HepG2 (cell line): Measurements from ENCODE around the gene LTB4R. TPM values are rescaled to one million over a fixed set of nuclear protein-coding genes. Genes with fewer than 3 reads are reported as not detected.

Experiments used
- BCL3 ChIP-seq: sonication (generic); formaldehyde crosslinking; IDR thresholded peaks from 2 replicates; pipeline ENCODE4 v1.5.1; 2020; ENCODE audit warnings: mild to moderate bottlenecking, missing genetic modification reagents, moderate library complexity
- CREB3 ChIP-seq: sonication (generic); formaldehyde crosslinking; IDR thresholded peaks from 2 replicates; pipeline ENCODE4 v1.5.0; 2020; ENCODE audit warnings: missing genetic modification reagents
- DR1 ChIP-seq: sonication (generic); formaldehyde crosslinking; IDR thresholded peaks from 2 replicates; pipeline ENCODE4 v1.8.0; 2021; ENCODE audit warnings: mild to moderate bottlenecking, missing genetic modification reagents, inconsistent platforms
- ERF ChIP-seq: IDR thresholded peaks from 2 replicates; pipeline ENCODE4 v1.6.1; 2018; ENCODE audit warnings: missing biosample characterization, missing genetic modification reagents
- HOXA5 ChIP-seq: sonication (generic); formaldehyde crosslinking; IDR thresholded peaks from 2 replicates; pipeline ENCODE4 v1.4.0; 2020; ENCODE audit warnings: missing genetic modification reagents
- IKZF4 ChIP-seq: sonication (generic); formaldehyde crosslinking; IDR thresholded peaks from 2 replicates; pipeline ENCODE4 v1.5.1; 2020; ENCODE audit warnings: borderline replicate concordance, mild to moderate bottlenecking, low read depth, missing genetic modification reagents; ENCODE audit errors: not compliant biosample characterization
- KLF12 ChIP-seq: sonication (generic); formaldehyde crosslinking; IDR thresholded peaks from 2 replicates; pipeline ENCODE4 v1.4.0; 2020; ENCODE audit warnings: missing genetic modification reagents, borderline replicate concordance
- MTA3 ChIP-seq: sonication (generic); formaldehyde crosslinking; IDR thresholded peaks from 2 replicates; pipeline ENCODE4 v1.4.0; 2020; ENCODE audit warnings: missing genetic modification reagents
- NCOA1 ChIP-seq: sonication (generic); formaldehyde crosslinking; IDR thresholded peaks from 2 replicates; pipeline ENCODE4 v1.9.0; 2021; ENCODE audit warnings: missing genetic modification reagents
- PHF8 ChIP-seq: sonication (generic); formaldehyde crosslinking; IDR thresholded peaks from 2 replicates; pipeline ENCODE4 v1.5.0; 2020; ENCODE audit warnings: missing genetic modification reagents
- PPARG ChIP-seq: conservative IDR thresholded peaks from 2 replicates; pipeline ENCODE4 v1.6.1; 2016; ENCODE audit warnings: missing biosample characterization, missing genetic modification reagents
- RBFOX2 ChIP-seq: fragments of 200-400 bp; formaldehyde crosslinking; IDR thresholded peaks from 2 replicates; pipeline ENCODE4 v1.6.1; 2017; ENCODE audit warnings: low read depth, mild to moderate bottlenecking, low read length
- RBM22 ChIP-seq: fragments of 200-400 bp; formaldehyde crosslinking; optimal IDR thresholded peaks from 2 replicates; pipeline ENCODE3; 2017; ENCODE audit warnings: mild to moderate bottlenecking, low read length, moderate library complexity
- TAF1 ChIP-seq: sonication (generic); formaldehyde crosslinking; IDR thresholded peaks from 2 replicates; pipeline ENCODE4 v1.4.0; 2020; ENCODE audit warnings: missing genetic modification reagents
- TBP ChIP-seq: sonication (generic); formaldehyde crosslinking; IDR thresholded peaks from 2 replicates; pipeline ENCODE4 v1.5.0; 2020; ENCODE audit warnings: missing genetic modification reagents
- ZBTB37 ChIP-seq: sonication (generic); formaldehyde crosslinking; IDR thresholded peaks from 2 replicates; pipeline ENCODE4 v1.4.0; 2020; ENCODE audit warnings: mild to moderate bottlenecking, missing genetic modification reagents
- ZMYM3 ChIP-seq: sonication (generic); formaldehyde crosslinking; IDR thresholded peaks from 2 replicates; pipeline ENCODE4 v1.5.1; 2020; ENCODE audit warnings: mild to moderate bottlenecking, missing genetic modification reagents
- ZNF326 ChIP-seq: sonication (generic); formaldehyde crosslinking; IDR thresholded peaks from 2 replicates; pipeline ENCODE4 v1.4.0; 2020; ENCODE audit warnings: missing genetic modification reagents, borderline replicate concordance
- ZNF576 ChIP-seq: sonication (generic); formaldehyde crosslinking; IDR thresholded peaks from 2 replicates; pipeline ENCODE4 v1.4.0; 2020; ENCODE audit warnings: mild to moderate bottlenecking, missing genetic modification reagents
- ZNF614 ChIP-seq: IDR thresholded peaks from 2 replicates; pipeline ENCODE4 v1.6.1; 2018; ENCODE audit warnings: missing biosample characterization, missing genetic modification reagents, inconsistent platforms, borderline replicate concordance
- ZNF746 ChIP-seq: sonication (generic); formaldehyde crosslinking; IDR thresholded peaks from 2 replicates; pipeline ENCODE4 v1.8.0; 2022; ENCODE audit warnings: mild to moderate bottlenecking, missing genetic modification reagents
- polyA plus RNA-seq, 8 experiments: library from polyadenylated mRNA; depleted of rRNA in 3 of 8; stranded (reverse) in 7 of 8; unstranded in 1 of 8; fragments of >200 nt; fragmentation: Illumina TruSeq in 4 of 8; extraction: Trizol in 4 of 8; gene quantifications; 2 replicates each; pipeline versions ENCODE4 v1.2.1 to v1.2.3, GENCODE V29; 2011 to 2016; ENCODE audit warnings: low read depth in 4 of 8, missing spikeins in 1 of 8, mixed read lengths in 1 of 8; ENCODE audit not compliant: insufficient read depth in 1 of 8
- total RNA-seq, 5 experiments: library from RNA; depleted of rRNA; stranded (reverse); fragments of >200 nt; fragmentation: Illumina TruSeq; extraction: Trizol; gene quantifications; 2 replicates each; pipeline ENCODE4 v1.2.3, GENCODE V29; 2016; ENCODE audit warnings: low read depth in 1 of 5

The LTB4R gene
- total and polyA plus RNA-seq, 2 of the 13 experiments (the other 11 are each of a cell fraction or from before 2014, with no cell fraction given): 3.2 to 8.2 TPM

- TF ChIP-seq ZNF614 (CRISPR knock-in tag) (peak; percentile 95; the same call in 1 of the 2 replicates), BCL3 (peak; percentile 99), RBFOX2 (peak; percentile 94), ZMYM3 (CRISPR knock-in tag) (peak; percentile 80; the same call in 1 of the 2 replicates), CREB3 (CRISPR knock-in tag) (peak; percentile 90; the same call in 1 of the 2 replicates), ERF (peak; percentile 97; the same call in 1 of the 2 replicates), KLF12 (CRISPR knock-in tag) (peak; percentile 99), ZNF326 (CRISPR knock-in tag) (peak; percentile 31; the same call in 1 of the 2 replicates), TBP (peak; percentile 99), HOXA5 (CRISPR knock-in tag) (peak; percentile 98), PHF8 (CRISPR knock-in tag) (peak; percentile 100), MTA3 (CRISPR knock-in tag) (no peak), ZBTB37 (peak; percentile 36; the same call in 1 of the 2 replicates), ZNF746 (CRISPR knock-in tag) (no peak), ZNF576 (CRISPR knock-in tag) (peak; percentile 96), DR1 (CRISPR knock-in tag) (no peak; the same call in 1 of the 2 replicates), PPARG (CRISPR knock-in tag) (peak; percentile 77), NCOA1 (CRISPR knock-in tag) (peak; percentile 88; the same call in 1 of the 2 replicates), IKZF4 (CRISPR knock-in tag) (peak; percentile 94), TAF1 (CRISPR knock-in tag) (peak; percentile 86; the same call in 1 of the 2 replicates), RBM22 (peak; percentile 12)
Measured at GRCh38 chr14:24299255-24300191, 11.8 kb upstream of the LTB4R start, which contains the start of the genes DHRS1 and NOP9 (continued).
